NCI-H460 (cell line): ENCODE data around the gene PLPP6. TPM values are rescaled to one million over a fixed set of nuclear protein-coding genes. Genes with fewer than 3 reads are reported as not detected.

Experiments used
- DNase-seq: peaks from one replicate; pipeline ENCODE4 v3.0.0-alpha.2; 2016; ENCODE audit warnings: low read depth; ENCODE audit errors: extremely low read depth
- total RNA-seq: library from RNA; depleted of rRNA; stranded (reverse); fragments of >200 nt; shearing (Covaris generic); gene quantifications from 2 replicates; pipeline ENCODE4 v1.2.3, GENCODE V29; 2014; rRNA removed

PLPP6 gene
- total RNA-seq, 1 experiment from 2014 or later = 5.4 TPM

- DNase-seq = no peak
These were observed 28.1 kb downstream of the PLPP6 start for GRCh38 chr9:4690144-4690543.

- DNase-seq = no peak
These were observed 29.7 kb downstream of the PLPP6 start for GRCh38 chr9:4691795-4692194.

GRCh38 chr9:4700091-4700490 lies 38.0 kb downstream of the PLPP6 start:
- no peak for DNase-seq

- no peak for DNase-seq
These were observed 38.8 kb downstream of the PLPP6 start for GRCh38 chr9:4700932-4701331.

GRCh38 chr9:4701526-4701925 lies 39.4 kb downstream of the PLPP6 start:
- no peak for DNase-seq

GRCh38 chr9:4704129-4704528 lies 42.0 kb downstream of the PLPP6 start:
- DNase-seq = no peak

- DNase-seq = no peak
These were observed 43.9 kb downstream of the PLPP6 start for GRCh38 chr9:4706021-4706420.

- DNase-seq = no peak
These were observed 45.0 kb downstream of the PLPP6 start for GRCh38 chr9:4706971-4707622.

GRCh38 chr9:4709380-4709779 lies 47.3 kb downstream of the PLPP6 start:
- DNase-seq = no peak

GRCh38 chr9:4713849-4714248 lies 51.8 kb downstream of the PLPP6 start:
- no peak for DNase-seq

- no peak for DNase-seq
These were observed 52.3 kb downstream of the PLPP6 start for GRCh38 chr9:4714266-4715016.

Other genes starting within 250 kb of the PLPP6 start
- gene SLC1A1, start 171.8 kb upstream of the PLPP6 start, total RNA-seq = 0.10 TPM in 1 of 2 replicates, not detected in the other
- not detected in 2 replicates for gene SPATA6L, start 4.2 kb downstream of the PLPP6 start, total RNA-seq
- gene CDC37L1, start 17.3 kb downstream of the PLPP6 start, total RNA-seq = 10.7 and 12.0 TPM in 2 replicates
- 21.6 and 21.9 TPM in 2 replicates for gene AK3, start 78.9 kb downstream of the PLPP6 start, total RNA-seq
- 22.1 and 25.4 TPM in 2 replicates for gene RCL1, start 130.7 kb downstream of the PLPP6 start, total RNA-seq